Measurements from ENCODE around the gene NUDT16. TPM values are rescaled to one million over a fixed set of nuclear protein-coding genes. Genes with fewer than 3 reads are reported as not detected.

Gene NUDT16
- total and polyA plus RNA-seq, 9 of the 15 experiments (the other 6 are each of a cell fraction or from before 2014, with no cell fraction given), result 1.5 to 11.4 (median 7.6) TPM

- ChIA-PET POLR2A (no interaction called here), CTCF (ENCODE audit: low intra/inter-chr PET ratio) (no interaction called here)
- H2AFZ ChIP-seq (ENCODE audit: low read depth, low read length), result no peak overlapping the region
- H3K4me2 ChIP-seq (ENCODE audit: insufficient read depth, low read length), result no peak overlapping the region
- peaks cover 4% of the 10 kb centered on the region; the same call in 1 of the 3 replicates for H3K79me2 ChIP-seq (ENCODE audit: control insufficient read depth, insufficient read depth, low read length)
- H3K27me3 ChIP-seq (ENCODE audit: control insufficient read depth in 2 of 2, insufficient read depth in 2 of 2, low read length in 2 of 2), result no peaks in the 10 kb centered on the region
- H4K20me1 ChIP-seq (replicated peaks; ENCODE audit: control insufficient read depth, insufficient read depth, low read length), result no peaks in the 10 kb centered on the region
- no peak for DNase-seq (ENCODE audit: extremely low read depth in 1 of 4, low spot score in 3 of 4)
- H3K27ac ChIP-seq (ENCODE audit: extremely low read depth, low read depth, low read length), result no peak overlapping the region
- 31% methylated on average over 9 of the region's 10 CpGs for WGBS (ENCODE audit: insufficient coverage, low coverage, missing lambda C conversion rate)
- H3K9ac ChIP-seq (ENCODE audit: insufficient read depth in 1 of 2, low read depth in 2 of 2, low read length in 2 of 2), result no peak overlapping the region
- no peak overlapping the region for H3K4me3 ChIP-seq
- no peak for ATAC-seq
- H3K9me1 ChIP-seq (ENCODE audit: control insufficient read depth, insufficient read depth, low read length), result no peaks in the 10 kb centered on the region
- H3K4me1 ChIP-seq (replicated peaks in 1 of 2; ENCODE audit: control insufficient read depth in 2 of 2, insufficient read depth in 2 of 2, low read length in 2 of 2), result no peaks in the 10 kb centered on the region; a peak in 1 of 5 replicates
- in situ Hi-C loops (cut with MboI), result no loop called here
- FAIRE-seq, result no peak
- H3K36me3 ChIP-seq (ENCODE audit: control insufficient read depth, insufficient read depth, low read length), result no peaks in the 10 kb centered on the region
- TF ChIP-seq KDM1A (IDR thresholded peaks at IDR 0.05), result peak; percentile 38 to 59; a peak in 1 of 4 replicates
- no peak for TF ChIP-seq ZNF12 (CRISPR knock-in tag; IDR thresholded peaks at IDR 0.05)
- no TSS peak for BruUV-seq (replicated peaks)
- no peaks in the 10 kb centered on the region for H3K9me3 ChIP-seq (replicated peaks; ENCODE audit: control insufficient read depth, insufficient read depth, low read depth, low read length)
- intact Hi-C loops (cut with micrococcal nuclease), result no loop called here
Observed at GRCh38 chr3:131370935-131371687, 10.5 kb upstream of the NUDT16 start.

- ChIA-PET CTCF (ENCODE audit: low intra/inter-chr PET ratio) (no interaction called here), POLR2A (no interaction called here)
- no CpG with 5 or more reads among the region's 2 CpGs for WGBS (ENCODE audit: insufficient coverage, low coverage, missing lambda C conversion rate)
- no peak for FAIRE-seq
- H3K4me1 ChIP-seq (replicated peaks in 1 of 2; ENCODE audit: control insufficient read depth in 2 of 2, insufficient read depth in 2 of 2, low read length in 2 of 2), result no peaks in the 10 kb centered on the region; a peak in 1 of 5 replicates
- H2AFZ ChIP-seq (ENCODE audit: low read depth, low read length), result no peak overlapping the region
- BruUV-seq (replicated peaks), result no TSS peak
- intact Hi-C loops (cut with micrococcal nuclease) (no loop called here), in situ Hi-C loops (cut with MboI) (no loop called here)
- no peak for ATAC-seq
- H3K27ac ChIP-seq (ENCODE audit: extremely low read depth, low read depth, low read length), result no peak overlapping the region
- H3K9ac ChIP-seq (ENCODE audit: insufficient read depth in 1 of 2, low read depth in 2 of 2, low read length in 2 of 2), result no peak overlapping the region
- H3K9me3 ChIP-seq (replicated peaks; ENCODE audit: control insufficient read depth, insufficient read depth, low read depth, low read length), result no peaks in the 10 kb centered on the region
- H3K79me2 ChIP-seq (ENCODE audit: control insufficient read depth, insufficient read depth, low read length), result peaks cover 1% of the 10 kb centered on the region; the same call in 1 of the 3 replicates
- H3K36me3 ChIP-seq (ENCODE audit: control insufficient read depth, insufficient read depth, low read length), result no peaks in the 10 kb centered on the region
- no peak for DNase-seq (ENCODE audit: extremely low read depth in 1 of 4, low spot score in 3 of 4)
- H3K4me3 ChIP-seq, result no peak overlapping the region
- no peaks in the 10 kb centered on the region for H4K20me1 ChIP-seq (replicated peaks; ENCODE audit: control insufficient read depth, insufficient read depth, low read length)
- no peak overlapping the region for H3K4me2 ChIP-seq (ENCODE audit: insufficient read depth, low read length)
- no peaks in the 10 kb centered on the region for H3K27me3 ChIP-seq (ENCODE audit: control insufficient read depth in 2 of 2, insufficient read depth in 2 of 2, low read length in 2 of 2)
- H3K9me1 ChIP-seq (ENCODE audit: control insufficient read depth, insufficient read depth, low read length), result no peaks in the 10 kb centered on the region
- no peak for TF ChIP-seq TSC22D4 (tag; IDR thresholded peaks at IDR 0.05)
- no peak for TF ChIP-seq PTBP1 (IDR thresholded peaks at IDR 0.05; ENCODE audit: low read depth, low read length)
- TF ChIP-seq PREB (CRISPR knock-in tag; IDR thresholded peaks at IDR 0.05), result no peak
- TF ChIP-seq TOE1 (IDR thresholded peaks at IDR 0.05; ENCODE audit: borderline replicate concordance), result no peak
- TF ChIP-seq TOE1 (CRISPR knock-in tag; IDR thresholded peaks at IDR 0.05; ENCODE audit: borderline replicate concordance, low read depth), result no peak
- TF ChIP-seq UBTF (IDR thresholded peaks at IDR 0.05; ENCODE audit: borderline replicate concordance in 1 of 2, low read depth in 2 of 2, low read length in 2 of 2), result no peak
- no peak for TF ChIP-seq RBBP5 (IDR thresholded peaks at IDR 0.05; ENCODE audit: borderline replicate concordance, insufficient read depth, low read length, poor library complexity, severe bottlenecking)
- TF ChIP-seq ZEB2 (IDR thresholded peaks at IDR 0.05), result no peak
- no peak for TF ChIP-seq FOXA3 (CRISPR knock-in tag; conservative IDR thresholded peaks at IDR 0.05 in 1 of 2, IDR thresholded peaks at IDR 0.05 in 1 of 2)
- TF ChIP-seq TAL1 (IDR thresholded peaks at IDR 0.05), result no peak
Observed at GRCh38 chr3:131371688-131372066, 9.9 kb upstream of the NUDT16 start.

Data from K562 (cell line).